GM21423 (cell line): ENCODE data around the gene EXPH5.

ENCODE experiments used
- ATAC-seq: cut with Tn5 transposase; IDR thresholded peaks from one replicate; pipeline ENCODE4 v1.9.1; 2021; ENCODE audit warnings: mild to moderate bottlenecking, moderate library complexity; ENCODE audit not compliant: unreplicated experiment

The EXPH5 gene

DNA sequence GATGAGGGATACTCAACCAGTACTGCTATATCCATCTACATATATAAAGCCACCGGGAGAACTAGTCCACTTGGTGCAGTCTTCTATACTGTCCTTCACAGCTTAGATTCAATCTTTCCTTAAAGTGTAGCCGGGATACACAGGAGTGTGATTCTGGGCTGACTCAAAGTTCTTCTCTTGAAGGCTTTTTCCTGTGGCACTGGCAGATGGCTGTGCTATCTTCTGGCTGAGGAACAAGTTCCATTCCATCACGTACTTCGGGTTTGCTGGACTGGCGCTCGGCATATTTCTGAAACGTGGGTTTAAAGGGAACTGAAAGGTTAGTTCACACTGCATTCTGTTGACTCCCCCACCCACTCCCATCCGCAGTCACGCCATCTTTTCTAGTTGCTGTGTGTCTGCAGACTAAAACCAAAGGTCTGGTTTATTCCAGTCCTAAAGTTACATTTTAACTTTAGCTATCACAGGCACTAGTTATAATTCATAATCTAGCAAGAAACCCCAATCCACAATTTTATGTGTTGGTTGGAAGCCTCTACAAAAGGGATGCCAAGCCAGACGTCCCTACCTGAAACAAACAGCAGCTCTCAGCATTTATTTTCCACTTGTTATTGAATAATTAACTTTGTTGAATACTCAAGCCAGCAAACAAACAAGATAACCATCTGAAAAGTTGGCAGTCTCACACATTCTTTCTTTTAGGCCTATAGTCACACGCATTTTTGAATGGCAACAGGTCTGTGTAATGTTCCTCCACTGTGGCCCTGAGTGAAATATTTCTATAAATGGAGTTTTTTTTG is 118.7 kb downstream of the EXPH5 start:
- ATAC-seq: no peak

DNA sequence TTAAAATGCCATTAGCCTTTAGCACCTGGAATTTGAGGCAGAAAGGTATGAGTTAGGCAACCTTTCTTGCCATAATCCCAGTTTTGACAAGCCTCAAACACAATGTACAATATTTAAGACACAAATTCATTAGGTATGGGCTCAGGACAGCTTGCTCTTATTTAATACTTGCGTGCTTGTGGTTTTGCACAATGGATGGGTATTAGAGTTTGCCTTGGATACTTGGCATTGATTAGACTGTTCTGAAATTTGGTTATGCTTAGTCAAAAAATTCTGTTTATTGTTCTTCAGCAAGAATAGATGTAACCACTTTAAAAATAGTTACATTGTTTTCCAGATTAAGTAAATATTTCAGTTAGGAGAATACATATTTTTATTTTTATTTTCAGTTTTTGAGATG is 120.9 kb downstream of the EXPH5 start:
- ATAC-seq: no peak

DNA sequence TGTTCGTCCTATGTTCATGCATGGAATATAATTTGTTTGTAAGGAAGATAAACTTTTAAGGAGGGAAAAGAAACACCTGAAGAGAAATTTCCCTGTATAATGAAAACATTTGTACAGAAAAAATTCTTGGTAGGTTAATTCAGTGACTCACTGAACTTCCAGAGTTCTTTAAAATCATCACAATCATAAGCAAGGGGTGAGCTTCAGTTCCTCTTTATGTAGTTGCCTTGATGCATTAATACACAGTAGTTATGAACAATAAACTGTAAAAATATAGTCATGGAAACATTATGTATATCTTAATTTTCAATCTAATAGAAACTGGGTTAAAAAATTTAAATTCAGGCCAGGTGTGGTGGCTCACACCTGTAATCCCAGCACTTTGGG is 125.1 kb downstream of the EXPH5 start:
- no peak for ATAC-seq

- ATAC-seq: peak; percentile 99
Observed at GRCh38 chr11:108467091-108467823, 126.3 kb downstream of the EXPH5 start, which contains the start of gene C11orf65. Gene C11orf65 (minus strand): TSS chr11:108467529. CDS start chr11:108461559, 5,970 bp downstream.

DNA sequence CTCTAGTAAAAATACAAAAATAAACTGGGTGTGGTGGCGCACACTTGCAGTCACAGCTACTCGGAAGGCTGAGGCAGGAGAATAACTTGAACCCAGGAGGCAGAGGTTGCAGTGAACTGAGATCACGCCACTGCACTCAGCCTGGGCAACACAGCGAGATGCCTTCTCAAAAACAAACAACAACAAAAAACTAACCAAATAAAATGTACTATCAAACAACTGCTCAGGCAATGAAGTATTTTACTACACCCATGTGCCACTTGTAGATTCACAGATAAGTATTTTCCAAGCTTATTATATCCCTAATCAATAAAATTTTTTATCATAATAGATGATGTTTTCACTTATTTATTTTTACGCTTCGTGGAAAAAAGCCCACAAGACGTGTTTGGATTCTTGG is 127.2 kb downstream of the EXPH5 start:
- ATAC-seq: no peak
